ENCODE data around the gene RPS6KA3. TPM values are rescaled to one million over a fixed set of nuclear protein-coding genes. Genes with fewer than 3 reads are reported as not detected.
A peak's percentile ranks its signal among the peaks of the same experiment; 100 is the strongest.

RPS6KA3 gene
- total and polyA plus RNA-seq, 9 of the 15 experiments (the other 6 are each of a cell fraction or from before 2014, with no cell fraction given) = 10.9 to 61.9 (median 37.4) TPM

DNA sequence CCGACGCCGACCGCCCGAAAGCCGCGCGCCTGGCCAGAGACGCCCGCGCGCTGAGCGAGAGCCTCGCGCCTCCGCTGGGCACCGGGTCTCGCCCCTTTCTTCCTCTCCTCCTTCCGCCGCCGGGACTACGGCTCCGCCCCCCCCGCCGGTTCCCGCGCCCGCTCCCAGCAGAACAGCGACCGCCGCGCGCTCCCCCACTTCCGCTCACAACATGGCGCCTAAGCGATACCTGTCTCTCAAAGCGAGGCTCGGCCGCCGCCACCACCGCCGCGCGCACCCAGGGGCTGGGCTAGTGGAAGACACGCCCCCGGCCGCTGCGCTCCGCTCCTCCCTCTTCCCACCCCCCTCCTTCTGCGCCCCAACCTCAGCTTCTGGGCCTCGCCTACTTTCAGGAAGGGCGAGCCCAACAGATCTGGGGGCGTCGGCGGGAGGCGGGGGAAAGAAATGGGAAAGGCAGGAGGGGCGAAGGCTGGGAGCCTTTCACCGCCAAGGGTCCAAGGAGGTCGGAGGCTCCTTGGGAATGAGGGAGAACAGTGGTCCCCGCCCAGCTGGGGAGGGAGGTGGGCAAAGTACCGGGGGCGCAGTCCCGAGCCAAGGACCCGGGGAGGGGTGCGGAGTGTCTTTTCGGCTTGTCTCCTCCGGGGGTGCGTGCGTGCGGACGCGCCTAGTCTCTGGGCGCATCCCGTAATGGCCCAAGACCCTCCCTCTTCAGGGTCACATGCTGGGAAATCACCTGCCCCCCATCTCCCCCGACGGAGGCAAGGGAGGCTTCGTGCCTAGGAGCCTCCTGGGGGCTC is at the start of gene RPS6KA3 (continued):
- TF ChIP-seq, protein P1, sequence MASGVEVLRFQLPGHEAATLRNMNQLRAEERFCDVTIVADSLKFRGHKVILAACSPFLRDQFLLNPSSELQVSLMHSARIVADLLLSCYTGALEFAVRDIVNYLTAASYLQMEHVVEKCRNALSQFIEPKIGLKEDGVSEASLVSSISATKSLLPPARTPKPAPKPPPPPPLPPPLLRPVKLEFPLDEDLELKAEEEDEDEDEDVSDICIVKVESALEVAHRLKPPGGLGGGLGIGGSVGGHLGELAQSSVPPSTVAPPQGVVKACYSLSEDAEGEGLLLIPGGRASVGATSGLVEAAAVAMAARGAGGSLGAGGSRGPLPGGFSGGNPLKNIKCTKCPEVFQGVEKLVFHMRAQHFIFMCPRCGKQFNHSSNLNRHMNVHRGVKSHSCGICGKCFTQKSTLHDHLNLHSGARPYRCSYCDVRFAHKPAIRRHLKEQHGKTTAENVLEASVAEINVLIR (CRISPR knock-in tag; IDR thresholded peaks at IDR 0.05) = no peak
- no peak for TF ChIP-seq ZNF274 (IDR thresholded peaks at IDR 0.05; ENCODE audit: borderline replicate concordance, low read depth, low read length)
- no peak for TF ChIP-seq POLR2B (IDR thresholded peaks at IDR 0.05; ENCODE audit: low read depth, partially characterized antibody)
- TF ChIP-seq ZNF584 (CRISPR knock-in tag; IDR thresholded peaks at IDR 0.05; ENCODE audit: low read depth) = no peak
- TF ChIP-seq, protein P2, sequence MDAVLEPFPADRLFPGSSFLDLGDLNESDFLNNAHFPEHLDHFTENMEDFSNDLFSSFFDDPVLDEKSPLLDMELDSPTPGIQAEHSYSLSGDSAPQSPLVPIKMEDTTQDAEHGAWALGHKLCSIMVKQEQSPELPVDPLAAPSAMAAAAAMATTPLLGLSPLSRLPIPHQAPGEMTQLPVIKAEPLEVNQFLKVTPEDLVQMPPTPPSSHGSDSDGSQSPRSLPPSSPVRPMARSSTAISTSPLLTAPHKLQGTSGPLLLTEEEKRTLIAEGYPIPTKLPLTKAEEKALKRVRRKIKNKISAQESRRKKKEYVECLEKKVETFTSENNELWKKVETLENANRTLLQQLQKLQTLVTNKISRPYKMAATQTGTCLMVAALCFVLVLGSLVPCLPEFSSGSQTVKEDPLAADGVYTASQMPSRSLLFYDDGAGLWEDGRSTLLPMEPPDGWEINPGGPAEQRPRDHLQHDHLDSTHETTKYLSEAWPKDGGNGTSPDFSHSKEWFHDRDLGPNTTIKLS (IDR thresholded peaks at IDR 0.05; ENCODE audit: borderline replicate concordance, low read depth) = no peak
- no peak for TF ChIP-seq ZNF232 (CRISPR knock-in tag; IDR thresholded peaks at IDR 0.05)
- TF ChIP-seq, protein P3, sequence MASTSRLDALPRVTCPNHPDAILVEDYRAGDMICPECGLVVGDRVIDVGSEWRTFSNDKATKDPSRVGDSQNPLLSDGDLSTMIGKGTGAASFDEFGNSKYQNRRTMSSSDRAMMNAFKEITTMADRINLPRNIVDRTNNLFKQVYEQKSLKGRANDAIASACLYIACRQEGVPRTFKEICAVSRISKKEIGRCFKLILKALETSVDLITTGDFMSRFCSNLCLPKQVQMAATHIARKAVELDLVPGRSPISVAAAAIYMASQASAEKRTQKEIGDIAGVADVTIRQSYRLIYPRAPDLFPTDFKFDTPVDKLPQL (IDR thresholded peaks at IDR 0.05; ENCODE audit: extremely low read depth, insufficient read length) = no peak
- peak; percentile 89 for TF ChIP-seq POLR2G (IDR thresholded peaks at IDR 0.05; ENCODE audit: low read depth, low read length)
- TF ChIP-seq, protein P4, sequence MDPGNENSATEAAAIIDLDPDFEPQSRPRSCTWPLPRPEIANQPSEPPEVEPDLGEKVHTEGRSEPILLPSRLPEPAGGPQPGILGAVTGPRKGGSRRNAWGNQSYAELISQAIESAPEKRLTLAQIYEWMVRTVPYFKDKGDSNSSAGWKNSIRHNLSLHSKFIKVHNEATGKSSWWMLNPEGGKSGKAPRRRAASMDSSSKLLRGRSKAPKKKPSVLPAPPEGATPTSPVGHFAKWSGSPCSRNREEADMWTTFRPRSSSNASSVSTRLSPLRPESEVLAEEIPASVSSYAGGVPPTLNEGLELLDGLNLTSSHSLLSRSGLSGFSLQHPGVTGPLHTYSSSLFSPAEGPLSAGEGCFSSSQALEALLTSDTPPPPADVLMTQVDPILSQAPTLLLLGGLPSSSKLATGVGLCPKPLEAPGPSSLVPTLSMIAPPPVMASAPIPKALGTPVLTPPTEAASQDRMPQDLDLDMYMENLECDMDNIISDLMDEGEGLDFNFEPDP (CRISPR knock-in tag; IDR thresholded peaks at IDR 0.05) = no peak
- TF ChIP-seq L3MBTL2 (IDR thresholded peaks at IDR 0.05) = peak; percentile 31; the same call in 1 of the 2 replicates
- no peak for TF ChIP-seq ZNF445 (CRISPR knock-in tag; IDR thresholded peaks at IDR 0.05; ENCODE audit: low read depth)
- TF ChIP-seq ZNF282 (CRISPR knock-in tag; IDR thresholded peaks at IDR 0.05) = no peak
- TF ChIP-seq, protein P5, sequence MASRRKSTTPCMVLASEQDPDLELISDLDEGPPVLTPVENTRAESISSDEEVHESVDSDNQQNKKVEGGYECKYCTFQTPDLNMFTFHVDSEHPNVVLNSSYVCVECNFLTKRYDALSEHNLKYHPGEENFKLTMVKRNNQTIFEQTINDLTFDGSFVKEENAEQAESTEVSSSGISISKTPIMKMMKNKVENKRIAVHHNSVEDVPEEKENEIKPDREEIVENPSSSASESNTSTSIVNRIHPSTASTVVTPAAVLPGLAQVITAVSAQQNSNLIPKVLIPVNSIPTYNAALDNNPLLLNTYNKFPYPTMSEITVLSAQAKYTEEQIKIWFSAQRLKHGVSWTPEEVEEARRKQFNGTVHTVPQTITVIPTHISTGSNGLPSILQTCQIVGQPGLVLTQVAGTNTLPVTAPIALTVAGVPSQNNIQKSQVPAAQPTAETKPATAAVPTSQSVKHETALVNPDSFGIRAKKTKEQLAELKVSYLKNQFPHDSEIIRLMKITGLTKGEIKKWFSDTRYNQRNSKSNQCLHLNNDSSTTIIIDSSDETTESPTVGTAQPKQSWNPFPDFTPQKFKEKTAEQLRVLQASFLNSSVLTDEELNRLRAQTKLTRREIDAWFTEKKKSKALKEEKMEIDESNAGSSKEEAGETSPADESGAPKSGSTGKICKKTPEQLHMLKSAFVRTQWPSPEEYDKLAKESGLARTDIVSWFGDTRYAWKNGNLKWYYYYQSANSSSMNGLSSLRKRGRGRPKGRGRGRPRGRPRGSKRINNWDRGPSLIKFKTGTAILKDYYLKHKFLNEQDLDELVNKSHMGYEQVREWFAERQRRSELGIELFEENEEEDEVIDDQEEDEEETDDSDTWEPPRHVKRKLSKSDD (conservative IDR thresholded peaks at IDR 0.05; ENCODE audit: low read length) = no peak
- TF ChIP-seq ZNF311 (CRISPR knock-in tag; IDR thresholded peaks at IDR 0.05) = no peak
- no peak for TF ChIP-seq NFIC (IDR thresholded peaks at IDR 0.05)
- no peak for TF ChIP-seq FOXP1 (CRISPR knock-in tag; IDR thresholded peaks at IDR 0.05)
- peak; percentile 82 for TF ChIP-seq PCBP1 (IDR thresholded peaks at IDR 0.05; ENCODE audit: low read depth, low read length, poor library complexity, severe bottlenecking)
- TF ChIP-seq CC2D1A (IDR thresholded peaks at IDR 0.05) = no peak
- TF ChIP-seq POLR3G (IDR thresholded peaks at IDR 0.05; ENCODE audit: extremely low read depth, insufficient read length, insufficient replicate concordance) = no peak
- TF ChIP-seq TBP (optimal IDR thresholded peaks at IDR 0.05; ENCODE audit: low read depth, low read length) = no peak
- TF ChIP-seq TAF15 (IDR thresholded peaks at IDR 0.05; ENCODE audit: low read depth, low read length) = no peak
- TF ChIP-seq ZNF316 (IDR thresholded peaks at IDR 0.05) = no peak
